NT2/D1 (cell line): ENCODE results near the gene CTBP2.

Source experiments
- YY1 ChIP-seq: IDR thresholded peaks from 2 replicates; pipeline ENCODE4 v1.6.1; 2011; ENCODE audit not compliant: insufficient read length, insufficient read depth
- ZNF274 ChIP-seq: IDR thresholded peaks from 2 replicates; pipeline ENCODE4 v1.6.1; 2011; ENCODE audit warnings: mild to moderate bottlenecking, low read depth, low read length

GRCh38 chr10:125156739-125157480, 3.5 kb downstream of the CTBP2 start:
- TF ChIP-seq ZNF274 (no peak), YY1 (no peak)
